Astrocyte (in vitro differentiated cells and primary cell): ENCODE measurements around the gene SEC14L3. TPM values are rescaled to one million over a fixed set of nuclear protein-coding genes. Genes with fewer than 3 reads are reported as not detected.

ENCODE experiments used
- DNase-seq: peaks from one replicate; pipeline ENCODE4 v3.0.0-alpha.2; 2010; ENCODE audit warnings: low read depth
- FAIRE-seq: peaks from 2 replicates; lab custom pipeline; 2011; peaks lifted over from hg19 to GRCh38; lab: Jason Lieb, UNC
- H2AFZ ChIP-seq: 2 replicates; pipeline ENCODE4 v1.6.0; 2012; ENCODE audit warnings: low read depth, low read length, inconsistent platforms
- H3K27ac ChIP-seq: 2 replicates; pipeline ENCODE4 v1.5.1; 2011; ENCODE audit warnings: low read depth, low read length, inconsistent platforms
- H3K27me3 ChIP-seq: 2 replicates; pipeline ENCODE4 v1.6.0; 2011; ENCODE audit warnings: low read length, inconsistent platforms; ENCODE audit not compliant: insufficient read depth
- H3K36me3 ChIP-seq: 2 replicates; pipeline ENCODE4 v1.5.1; 2011; ENCODE audit warnings: low read length, inconsistent platforms; ENCODE audit not compliant: insufficient read depth
- H3K4me1 ChIP-seq: 2 replicates; pipeline ENCODE4 v1.5.1; 2011; ENCODE audit warnings: low read length, inconsistent platforms; ENCODE audit not compliant: insufficient read depth
- H3K4me2 ChIP-seq: 2 replicates; pipeline ENCODE4 v1.6.0; 2012; ENCODE audit warnings: low read length, inconsistent platforms
- H3K4me3 ChIP-seq: 2 replicates; pipeline ENCODE4 v1.5.1; 2011; ENCODE audit warnings: low read depth, mild to moderate bottlenecking, low read length, inconsistent platforms; ENCODE audit not compliant: insufficient read depth
- H3K79me2 ChIP-seq: 2 replicates; pipeline ENCODE4 v1.6.0; 2012; ENCODE audit warnings: mild to moderate bottlenecking, low read length, inconsistent platforms; ENCODE audit not compliant: insufficient read depth
- H3K9ac ChIP-seq: 2 replicates; pipeline ENCODE4 v1.6.0; 2012; ENCODE audit warnings: mild to moderate bottlenecking, low read length, inconsistent platforms
- H3K9me3 ChIP-seq: 2 replicates; pipeline ENCODE4 v1.5.1; 2012; ENCODE audit warnings: low read depth, mild to moderate bottlenecking, low read length, inconsistent platforms; ENCODE audit not compliant: insufficient read depth
- H4K20me1 ChIP-seq: 2 replicates; pipeline ENCODE4 v1.6.0; 2012; ENCODE audit warnings: low read length, inconsistent platforms; ENCODE audit not compliant: insufficient read depth
- H3K27ac Mint-ChIP-seq: one replicate; pipeline ENCODE4 v1.8.0; 2021; ENCODE audit warnings: mild to moderate bottlenecking, mixed read lengths; ENCODE audit not compliant: unreplicated experiment
- H3K27me3 Mint-ChIP-seq: one replicate; pipeline ENCODE4 v1.8.0; 2021; ENCODE audit warnings: low read depth, mixed read lengths; ENCODE audit not compliant: unreplicated experiment
- H3K36me3 Mint-ChIP-seq: one replicate; pipeline ENCODE4 v1.8.0; 2021; ENCODE audit warnings: low read depth, mixed read lengths; ENCODE audit not compliant: unreplicated experiment
- H3K4me1 Mint-ChIP-seq: one replicate; pipeline ENCODE4 v1.8.0; 2021; ENCODE audit warnings: low read depth, mixed read lengths; ENCODE audit not compliant: unreplicated experiment
- H3K4me3 Mint-ChIP-seq: one replicate; pipeline ENCODE4 v1.8.0; 2021; ENCODE audit warnings: mild to moderate bottlenecking, moderate library complexity, mixed read lengths; ENCODE audit not compliant: unreplicated experiment
- H3K9me3 Mint-ChIP-seq: one replicate; pipeline ENCODE4 v1.8.0; 2021; ENCODE audit warnings: mild to moderate bottlenecking, mixed read lengths; ENCODE audit not compliant: unreplicated experiment
- EZH2 ChIP-seq: IDR thresholded peaks from 2 replicates; pipeline ENCODE4 v1.6.1; 2012; ENCODE audit warnings: mild to moderate bottlenecking, low read length, inconsistent platforms; ENCODE audit not compliant: insufficient read depth
- total RNA-seq: library from RNA; stranded (reverse); gene quantifications from 2 replicates; pipeline ENCODE4 v1.2.1, GENCODE V29; 2021
- TF ChIP-seq, protein P1 (sequence below): IDR thresholded peaks from 2 replicates; pipeline ENCODE4 v1.5.1; 2011; ENCODE audit warnings: low read depth, mild to moderate bottlenecking, inconsistent platforms, low read length, moderate library complexity; ENCODE audit not compliant: insufficient read depth

SEC14L3 gene
- total RNA-seq, 1 donor from 2014 or later: not detected

DNA sequence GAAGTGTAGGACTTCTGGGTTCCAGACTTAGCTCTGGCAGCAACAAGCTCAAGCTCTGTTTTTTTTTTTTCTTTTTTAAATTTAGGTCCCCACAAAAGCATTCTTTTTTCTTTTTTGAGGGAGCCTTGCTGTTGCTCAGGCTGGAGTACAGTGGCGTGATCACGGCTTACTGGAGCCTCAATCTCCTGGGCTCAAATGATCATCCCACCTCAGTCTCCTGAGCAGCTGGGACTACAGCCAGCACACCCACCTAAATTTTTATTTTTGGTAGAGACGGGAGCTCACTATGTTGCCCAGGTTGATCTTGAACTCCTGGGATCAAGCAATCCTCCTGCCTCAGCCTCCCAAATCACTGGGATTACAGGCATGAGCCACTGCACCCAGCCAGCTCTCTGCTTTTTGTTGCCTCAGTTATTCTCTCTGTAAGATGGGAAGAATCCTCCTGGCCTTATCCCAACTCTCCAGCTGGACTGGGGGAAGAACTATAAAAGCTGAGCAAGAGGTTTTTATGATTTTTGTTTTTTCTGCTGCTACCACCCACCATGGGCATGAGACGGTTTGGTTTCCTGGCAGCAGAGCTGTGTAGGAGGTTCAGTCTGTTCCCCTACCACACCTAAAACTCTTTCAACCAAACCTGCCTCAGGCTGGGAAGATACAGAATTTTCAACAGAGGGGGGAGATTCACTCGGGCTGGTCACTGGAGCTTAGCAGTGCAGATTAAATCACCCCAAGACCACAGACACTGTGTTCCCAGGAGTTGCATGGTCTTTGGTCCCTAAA lies 57.9 kb downstream of the SEC14L3 start:
- Mint-ChIP-seq H3K27me3 (no peaks in the 10 kb centered on the region), H3K27ac (no peak overlapping the region), H3K36me3 (peaks cover 28% of the 10 kb centered on the region), H3K4me1 (peaks cover 7% of the 10 kb centered on the region), H3K9me3 (no peaks in the 10 kb centered on the region), H3K4me3 (no peak overlapping the region)
- H3K79me2 ChIP-seq: peaks cover 10% of the 10 kb centered on the region
- H3K9me3 ChIP-seq: no peaks in the 10 kb centered on the region
- H2AFZ ChIP-seq: no peak overlapping the region
- DNase-seq (no peak), FAIRE-seq (no peak)
- H3K27ac ChIP-seq: no peak overlapping the region
- H4K20me1 ChIP-seq: no peaks in the 10 kb centered on the region
- no peaks in the 10 kb centered on the region for H3K27me3 ChIP-seq
- H3K4me3 ChIP-seq: no peak overlapping the region
- peaks cover 4% of the 10 kb centered on the region for H3K4me1 ChIP-seq
- H3K36me3 ChIP-seq: peaks cover 63% of the 10 kb centered on the region
- no peak for TF ChIP-seq EZH2
- TF ChIP-seq, protein P1, sequence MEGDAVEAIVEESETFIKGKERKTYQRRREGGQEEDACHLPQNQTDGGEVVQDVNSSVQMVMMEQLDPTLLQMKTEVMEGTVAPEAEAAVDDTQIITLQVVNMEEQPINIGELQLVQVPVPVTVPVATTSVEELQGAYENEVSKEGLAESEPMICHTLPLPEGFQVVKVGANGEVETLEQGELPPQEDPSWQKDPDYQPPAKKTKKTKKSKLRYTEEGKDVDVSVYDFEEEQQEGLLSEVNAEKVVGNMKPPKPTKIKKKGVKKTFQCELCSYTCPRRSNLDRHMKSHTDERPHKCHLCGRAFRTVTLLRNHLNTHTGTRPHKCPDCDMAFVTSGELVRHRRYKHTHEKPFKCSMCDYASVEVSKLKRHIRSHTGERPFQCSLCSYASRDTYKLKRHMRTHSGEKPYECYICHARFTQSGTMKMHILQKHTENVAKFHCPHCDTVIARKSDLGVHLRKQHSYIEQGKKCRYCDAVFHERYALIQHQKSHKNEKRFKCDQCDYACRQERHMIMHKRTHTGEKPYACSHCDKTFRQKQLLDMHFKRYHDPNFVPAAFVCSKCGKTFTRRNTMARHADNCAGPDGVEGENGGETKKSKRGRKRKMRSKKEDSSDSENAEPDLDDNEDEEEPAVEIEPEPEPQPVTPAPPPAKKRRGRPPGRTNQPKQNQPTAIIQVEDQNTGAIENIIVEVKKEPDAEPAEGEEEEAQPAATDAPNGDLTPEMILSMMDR: no peak
- H3K9ac ChIP-seq: no peak overlapping the region
- no peak overlapping the region for H3K4me2 ChIP-seq

DNA sequence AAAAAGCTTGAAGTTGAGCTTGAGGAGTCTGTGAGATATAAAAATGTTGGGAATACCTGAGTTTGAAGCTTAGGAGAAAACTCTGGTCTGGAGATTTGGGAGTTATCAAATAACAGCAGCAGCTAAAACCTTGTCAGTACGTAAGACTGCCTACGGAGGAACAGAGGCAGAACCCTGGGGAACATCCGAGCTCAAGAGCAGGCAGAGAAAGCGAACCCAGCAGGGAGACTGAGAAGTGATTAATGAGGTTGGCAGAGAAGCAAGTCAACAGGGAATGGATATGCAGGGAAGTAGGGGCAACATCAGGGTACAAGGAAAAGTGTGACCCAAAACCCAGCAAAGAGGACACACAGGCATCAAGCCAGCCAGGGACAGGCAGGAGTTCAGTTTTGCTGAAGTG lies 58.8 kb downstream of the SEC14L3 start:
- Mint-ChIP-seq H3K27ac (no peak overlapping the region), H3K9me3 (no peaks in the 10 kb centered on the region)
- no peak for TF ChIP-seq EZH2
- TF ChIP-seq, protein P1: no peak

DNA sequence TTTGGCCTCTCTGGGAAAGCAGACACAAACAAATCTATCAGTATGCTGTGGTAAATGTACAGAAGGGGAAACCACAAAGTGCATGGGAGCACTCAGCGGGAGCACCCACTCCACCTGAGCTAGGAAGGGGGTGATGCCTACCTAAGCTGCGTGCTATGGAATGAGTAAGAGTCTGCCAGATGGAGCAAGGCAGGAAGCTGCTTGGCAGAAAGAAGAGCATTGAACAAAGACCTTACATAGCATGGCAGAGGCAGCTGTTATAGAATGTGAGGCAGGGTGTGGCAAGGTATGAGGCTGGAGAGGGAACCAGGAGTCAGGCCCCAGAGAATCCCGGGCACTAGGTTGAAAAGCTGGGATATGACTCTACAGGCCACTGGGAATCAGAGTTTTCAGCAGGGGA lies 60.0 kb downstream of the SEC14L3 start:
- Histone ChIP-seq H2AFZ (no peak overlapping the region), H3K4me3 (no peak overlapping the region), H3K36me3 (peaks cover 67% of the 10 kb centered on the region), H3K4me1 (peaks cover 13% of the 10 kb centered on the region), H3K4me2 (no peak overlapping the region), H3K79me2 (peaks cover 15% of the 10 kb centered on the region), H3K27me3 (no peaks in the 10 kb centered on the region), H4K20me1 (no peaks in the 10 kb centered on the region), H3K9me3 (no peaks in the 10 kb centered on the region), H3K27ac (no peak overlapping the region), H3K9ac (no peak overlapping the region)
- no peaks in the 10 kb centered on the region for H3K27me3 Mint-ChIP-seq
- H3K36me3 Mint-ChIP-seq: peaks cover 26% of the 10 kb centered on the region
- H3K9me3 Mint-ChIP-seq: no peaks in the 10 kb centered on the region
- H3K4me3 Mint-ChIP-seq: peak overlapping the region; percentile 22
- DNase-seq (no peak), FAIRE-seq (no peak)
- H3K27ac Mint-ChIP-seq: no peak overlapping the region
- H3K4me1 Mint-ChIP-seq: peaks cover 14% of the 10 kb centered on the region
- TF ChIP-seq, protein P1: no peak
- TF ChIP-seq EZH2: no peak

More for the DNA sequence above, 58.8 kb downstream of the SEC14L3 start:
- no peaks in the 10 kb centered on the region for H3K9me3 ChIP-seq
- H2AFZ ChIP-seq: no peak overlapping the region
- peaks cover 10% of the 10 kb centered on the region for H3K79me2 ChIP-seq
- H4K20me1 ChIP-seq: no peaks in the 10 kb centered on the region
- DNase-seq: no peak
- no peak overlapping the region for H3K27ac ChIP-seq
- no peak overlapping the region for H3K9ac ChIP-seq
- no peak overlapping the region for H3K4me2 ChIP-seq
- H3K4me1 Mint-ChIP-seq: peaks cover 14% of the 10 kb centered on the region
- H3K4me3 ChIP-seq: no peak overlapping the region
- peaks cover 13% of the 10 kb centered on the region for H3K4me1 ChIP-seq
- H3K27me3 Mint-ChIP-seq: no peaks in the 10 kb centered on the region
- FAIRE-seq: no peak
- peaks cover 25% of the 10 kb centered on the region for H3K36me3 Mint-ChIP-seq
- H3K4me3 Mint-ChIP-seq: no peak overlapping the region
- H3K27me3 ChIP-seq: no peaks in the 10 kb centered on the region
- H3K36me3 ChIP-seq: peaks cover 65% of the 10 kb centered on the region
